GM12878 (cell line): ENCODE measurements around the gene IP6K3. TPM values are rescaled to one million over a fixed set of nuclear protein-coding genes. Genes with fewer than 3 reads are reported as not detected.

Experiments
- ATAC-seq: fragments of 200-7000 bp; cut with Tn5 transposase; 3 replicates; pipeline ENCODE4 v1.9.1; 2020; ENCODE audit warnings: mild to moderate bottlenecking, moderate library complexity
- BruUV-seq: library from RNA; stranded (reverse); fragments of 400-500 nt; replicated peaks from 2 replicates; lab custom pipeline; 2021; lab: Mats Ljungman, UMichigan
- CTCF ChIA-PET: fragments of 300-600 bp; sonication (Branson Sonifier 250); formaldehyde crosslinking; extraction: SDS; loops from one replicate; lab custom pipeline; 2021; ENCODE audit warnings: inconsistent platforms; lab: Yijun Ruan, JAX
- POLR2A ChIA-PET: fragments of 350-600 bp; formaldehyde crosslinking; extraction: SDS; loops from one replicate; lab custom pipeline; 2021; ENCODE audit warnings: inconsistent platforms; lab: Charles Lee
- RAD21 ChIA-PET: fragments of 300-600 bp; sonication (Branson Sonifier 250); formaldehyde crosslinking; loops from one replicate; lab custom pipeline; 2023; ENCODE audit warnings: antibody characterized with exemption; ENCODE audit not compliant: unreplicated experiment; lab: Charles Lee
- SMC1A ChIA-PET: fragments of 300-600 bp; sonication (Branson Sonifier 250); formaldehyde crosslinking; loops from one replicate; lab custom pipeline; 2023; ENCODE audit not compliant: unreplicated experiment, uncharacterized antibody; lab: Charles Lee
- DNase-seq: peaks from one replicate; pipeline ENCODE4 v3.0.0-alpha.2; 2011; ENCODE audit warnings: low read depth, low spot score
- FAIRE-seq: peaks from 3 replicates; lab custom pipeline; 2011; peaks lifted over from hg19 to GRCh38; lab: Jason Lieb, UNC
- H2AFZ ChIP-seq: 2 replicates; pipeline ENCODE4 v1.6.0; 2011; ENCODE audit warnings: low read depth, low read length, control low read depth; ENCODE audit not compliant: control insufficient read depth
- H3K27ac ChIP-seq: 2 replicates; pipeline ENCODE4 v1.5.1; 2011; ENCODE audit warnings: control low read depth; ENCODE audit not compliant: control insufficient read depth, insufficient read depth
- H3K27me3 ChIP-seq, 2 experiments: replicated peaks in 1 of 2; 2 replicates each; pipeline versions ENCODE4 v1.6.0 to v1.6.1; 2011; ENCODE audit warnings: low read length in 1 of 2; ENCODE audit not compliant: control insufficient read depth in 2 of 2, insufficient read depth in 2 of 2
- H3K36me3 ChIP-seq, 2 experiments: 2 replicates each; pipeline ENCODE4 v1.5.1; 2011; ENCODE audit warnings: low read length in 1 of 2; ENCODE audit not compliant: control insufficient read depth in 2 of 2, insufficient read depth in 2 of 2
- H3K4me1 ChIP-seq: 2 replicates; pipeline ENCODE4 v1.6.1; 2011; ENCODE audit warnings: mild to moderate bottlenecking, low read length, moderate library complexity, mixed read lengths; ENCODE audit not compliant: control insufficient read depth, insufficient read depth
- H3K4me2 ChIP-seq: 2 replicates; pipeline ENCODE4 v1.6.0; 2011; ENCODE audit warnings: control low read depth; ENCODE audit not compliant: control insufficient read depth, insufficient read depth
- H3K4me3 ChIP-seq: fragments of 200-600 bp; sonication (generic); 2 replicates; pipeline ENCODE4 v1.5.1; 2016
- H3K79me2 ChIP-seq: 2 replicates; pipeline ENCODE4 v1.6.0; 2011; ENCODE audit warnings: low read length; ENCODE audit not compliant: control insufficient read depth, insufficient read depth
- H3K9ac ChIP-seq: 2 replicates; pipeline ENCODE4 v1.8.0; 2011; ENCODE audit warnings: low read length, control low read depth, mixed read lengths; ENCODE audit not compliant: control insufficient read depth, insufficient read depth
- H3K9me3 ChIP-seq: replicated peaks from 3 replicates; pipeline ENCODE4 v1.5.1; 2011; ENCODE audit warnings: mild to moderate bottlenecking, low read length; ENCODE audit not compliant: control insufficient read depth, insufficient read depth
- H4K20me1 ChIP-seq: 2 replicates; pipeline ENCODE4 v1.6.0; 2011; ENCODE audit not compliant: control insufficient read depth, insufficient read depth
- BHLHE40 ChIP-seq, 2 experiments: fragments of 450-650 bp in 1 of 2; IDR thresholded peaks; 2 replicates each; pipeline ENCODE4 v1.6.1; 2011 to 2017; ENCODE audit warnings: low read depth in 2 of 2, borderline replicate concordance in 1 of 2, improper control_type of control experiment in 1 of 2, low read length in 1 of 2, mild to moderate bottlenecking in 1 of 2
- E2F4 ChIP-seq: IDR thresholded peaks from 2 replicates; pipeline ENCODE4 v1.6.1; 2012; ENCODE audit warnings: low read depth, low read length, improper control_type of control experiment
- E2F8 ChIP-seq: fragments of 450-650 bp; IDR thresholded peaks from 2 replicates; pipeline ENCODE4 v1.6.1; 2018; ENCODE audit warnings: mild to moderate bottlenecking, low read depth, moderate library complexity; ENCODE audit not compliant: partially characterized antibody
- EGR1 ChIP-seq, 2 experiments: IDR thresholded peaks; 1 replicate in 1 of 2; 2 replicates in 1 of 2; pipeline ENCODE4 v1.6.1; 2011 to 2012; ENCODE audit warnings: low read depth in 2 of 2, low read length in 2 of 2, borderline replicate concordance in 1 of 2, mild to moderate bottlenecking in 1 of 2, moderate library complexity in 1 of 2
- ETV6 ChIP-seq, 2 experiments: fragments of 450-650 bp in 1 of 2; IDR thresholded peaks in 1 of 2; conservative IDR thresholded peaks in 1 of 2; 2 replicates each; pipeline ENCODE4 v1.6.1; 2014; ENCODE audit warnings: antibody characterized with exemption in 1 of 2, borderline replicate concordance in 1 of 2, low read depth in 1 of 2, mild to moderate bottlenecking in 1 of 2, moderate library complexity in 1 of 2
- MTA3 ChIP-seq: IDR thresholded peaks from 2 replicates; pipeline ENCODE4 v1.6.1; 2012; ENCODE audit warnings: low read length, inconsistent platforms, borderline replicate concordance
- NR2C2 ChIP-seq: IDR thresholded peaks from 2 replicates; pipeline ENCODE4 v1.6.1; 2011; ENCODE audit warnings: borderline replicate concordance, low read depth; ENCODE audit not compliant: control insufficient read depth, insufficient read length
- NR2F1 ChIP-seq: fragments of 450-650 bp; conservative IDR thresholded peaks from 2 replicates; pipeline ENCODE4 v1.6.1; 2017; ENCODE audit warnings: mild to moderate bottlenecking
- PAX8 ChIP-seq: fragments of 450-650 bp; IDR thresholded peaks from 2 replicates; pipeline ENCODE4 v1.6.1; 2017; ENCODE audit warnings: mild to moderate bottlenecking, moderate library complexity
- RELA ChIP-seq: fragments of 450-650 bp; IDR thresholded peaks from 2 replicates; pipeline ENCODE4 v1.8.0; 2014; ENCODE audit warnings: borderline replicate concordance; ENCODE audit not compliant: partially characterized antibody
- SMAD1 ChIP-seq: fragments of 450-650 bp; IDR thresholded peaks from 2 replicates; pipeline ENCODE4 v1.6.1; 2018; ENCODE audit warnings: mild to moderate bottlenecking, low read depth; ENCODE audit not compliant: partially characterized antibody
- SREBF1 ChIP-seq: IDR thresholded peaks from 2 replicates; pipeline ENCODE4 v1.6.1; 2012; ENCODE audit warnings: mild to moderate bottlenecking, low read length
- SRF ChIP-seq, 2 experiments: IDR thresholded peaks; 2 replicates each; pipeline ENCODE4 v1.6.1; 2011; ENCODE audit warnings: low read depth in 2 of 2, low read length in 2 of 2, mild to moderate bottlenecking in 1 of 2, moderate library complexity in 1 of 2
- TBL1XR1 ChIP-seq: IDR thresholded peaks from 2 replicates; pipeline ENCODE4 v1.6.1; 2012; ENCODE audit warnings: low read depth, low read length, improper control_type of control experiment
- YBX1 ChIP-seq: fragments of 450-650 bp; IDR thresholded peaks from 2 replicates; pipeline ENCODE4 v1.6.1; 2016; ENCODE audit warnings: antibody characterized with exemption
- ZBTB4 ChIP-seq: fragments of 450-650 bp; formaldehyde crosslinking; IDR thresholded peaks from 2 replicates; pipeline ENCODE4 v1.4.0; 2022; ENCODE audit warnings: mild to moderate bottlenecking, moderate library complexity
- WGBS: methylation state at CpG from one replicate; pipeline ENCODE4 v1.1.6; 2016; ENCODE audit warnings: low lambda C conversion rate; ENCODE audit not compliant: insufficient replicate concordance, insufficient coverage; ENCODE audit errors: missing lambda C conversion rate; 5-methylcytosine and 5-hydroxymethylcytosine counted together
- in situ Hi-C: fragments of 300-500 bp; cut with MboI; formaldehyde crosslinking; loops from 9 replicates; pipeline ENCODE4 v1.14.3; 2018; ENCODE audit warnings: mixed read lengths
- intact Hi-C: fragments of 100-400 bp; cut with micrococcal nuclease; formaldehyde crosslinking; loops from one replicate; pipeline ENCODE4 v1.14.2; 2022; ENCODE audit not compliant: unreplicated experiment
- polyA plus RNA-seq, 11 experiments: library from polyadenylated mRNA; depleted of rRNA in 4 of 11; unstranded in 6 of 11; stranded (reverse) in 5 of 11; fragments of >200 nt; fragmentation: Nextera tagmentation in 4 of 11; fragmentation: Illumina TruSeq in 1 of 11; extraction: Ambion mirVana in 4 of 11; extraction: Trizol in 1 of 11; gene quantifications; 1 replicate in 1 of 11; 2 replicates in 10 of 11; pipeline versions ENCODE4 v1.2.1 to v1.2.3, GENCODE V29; 2011 to 2016; ENCODE audit warnings: inconsistent platforms in 2 of 11, missing spikeins in 2 of 11, low read depth in 1 of 11
- total RNA-seq, 4 experiments: library from RNA; depleted of rRNA in 3 of 4; stranded (reverse); fragments of >200 nt in 3 of 4; fragmentation: Illumina TruSeq in 1 of 4; extraction: Trizol in 1 of 4; gene quantifications; 2 replicates each; pipeline versions ENCODE4 v1.2.1 to v1.2.3, GENCODE V29; 2013 to 2021

The IP6K3 gene
- total and polyA plus RNA-seq, 10 of the 15 experiments (the other 5 are each of a cell fraction or from before 2014, with no cell fraction given): 0.02 to 0.15 (median 0.09) TPM; not detected in 7

- SMC1A ChIA-PET: no interaction called here
- TF ChIP-seq MTA3 (no peak), SREBF1 (no peak), SMAD1 (no peak), TBL1XR1 (no peak), NR2C2 (no peak), E2F4 (no peak), YBX1 (no peak), PAX8 (no peak), BHLHE40 (IDR thresholded peaks at IDR 0.05; ENCODE audit: borderline replicate concordance in 1 of 2, low read depth in 2 of 2, low read length in 1 of 2) (no peak), NR2F1 (no peak), E2F8 (no peak), RELA (no peak), ZBTB4 (no peak), EGR1 (IDR thresholded peaks at IDR 0.05; ENCODE audit: borderline replicate concordance in 1 of 2, low read depth in 2 of 2, low read length in 2 of 2) (no peak), ETV6 (conservative IDR thresholded peaks at IDR 0.05 in 1 of 2, IDR thresholded peaks at IDR 0.05 in 1 of 2; ENCODE audit: borderline replicate concordance in 1 of 2, low read depth in 1 of 2) (no peak), SRF (IDR thresholded peaks at IDR 0.05; ENCODE audit: low read depth in 2 of 2, low read length in 2 of 2) (no peak)
These were observed 13.6 kb downstream of the IP6K3 start for GRCh38 chr6:33732817-33733708.

More at GRCh38 chr6:33732817-33733708, 13.6 kb downstream of the IP6K3 start:
- Histone ChIP-seq H4K20me1 (no peaks in the 10 kb centered on the region; the same call in 1 of the 2 replicates), H3K9me3 (no peaks in the 10 kb centered on the region), H2AFZ (no peak overlapping the region), H3K4me3 (no peak overlapping the region), H3K79me2 (no peaks in the 10 kb centered on the region), H3K4me1 (no peaks in the 10 kb centered on the region), H3K27me3 (peaks cover 0 to 4% of the 10 kb centered on the region in 2 experiments; a peak in 1 of 4 replicates), H3K36me3 (no peaks in the 10 kb centered on the region), H3K4me2 (no peak overlapping the region), H3K27ac (no peak overlapping the region), H3K9ac (no peak overlapping the region)
- intact Hi-C loops (no loop called here), in situ Hi-C loops (no loop called here)
- ChIA-PET RAD21 (no interaction called here), POLR2A (no interaction called here), CTCF (interaction anchor here (1.7 kb wide), 1 partner anchor 9 kb away, joined by 4 read pairs; no protein-coding TSS in a partner anchor)
- FAIRE-seq: no peak
- ATAC-seq: no peak
- no peak for DNase-seq
- WGBS: 50% methylated on average over 13 of the region's 13 CpGs
- no TSS peak for BruUV-seq
